ENCODE results near the gene RAB31.

GRCh38 chr18:9704233-9705118 is 3.6 kb upstream of the RAB31 start:
- TF ChIP-seq CTCF (IDR thresholded peaks at IDR 0.05 in 8 of 11, conservative IDR thresholded peaks at IDR 0.05 in 3 of 11) (no peak), POLR2A (IDR thresholded peaks at IDR 0.05) (no peak), POLR2AphosphoS5 (IDR thresholded peaks at IDR 0.05) (no peak)
